B cell (primary cell): ENCODE results near the gene TSC22D2. TPM values are rescaled to one million over a fixed set of nuclear protein-coding genes. Genes with fewer than 3 reads are reported as not detected.
A peak's percentile ranks its signal among the peaks of the same experiment; 100 is the strongest.

Experiments used
- ATAC-seq: fragments of 200-7000 bp; cut with Tn5 transposase; one replicate; pipeline ENCODE4 v1.10.0; 2021; ENCODE audit warnings: low read depth, mild to moderate bottlenecking, moderate number of reproducible peaks, moderate library complexity
- CTCF ChIA-PET: fragments of 350-600 bp; sonication (Branson Sonifier 250); formaldehyde crosslinking; loops from one replicate; lab custom pipeline; 2021; ENCODE audit warnings: antibody characterized with exemption, inconsistent platforms; lab: Charles Lee
- POLR2A ChIA-PET: fragments of 350-600 bp; sonication (Branson Sonifier 250); formaldehyde crosslinking; loops from one replicate; lab custom pipeline; 2021; ENCODE audit warnings: antibody characterized with exemption; lab: Charles Lee
- DNase-seq: peaks from one replicate; pipeline ENCODE4 v3.0.0; 2013
- H2AFZ ChIP-seq: 2 replicates; pipeline ENCODE4 v1.6.1; 2012; ENCODE audit warnings: mild to moderate bottlenecking, low read depth, low read length; ENCODE audit not compliant: insufficient read depth, poor library complexity, severe bottlenecking
- H3K27ac ChIP-seq, 2 donors: 1 replicate in 1 of 2; 2 replicates in 1 of 2; pipeline ENCODE4 v1.5.1; 2012 to 2013; ENCODE audit warnings: low read length in 2 of 2, mild to moderate bottlenecking in 2 of 2, moderate library complexity in 1 of 2
- H3K27me3 ChIP-seq, 4 experiments: fragments of 200-600 bp in 1 of 4; sonication (generic) in 1 of 4; replicated peaks in 1 of 4; 1 replicate in 2 of 4; 2 replicates in 2 of 4; pipeline versions ENCODE4 v1.6.1 to v1.7.0; 2013 to 2016; ENCODE audit warnings: low read length in 3 of 4, mild to moderate bottlenecking in 2 of 4, mixed read lengths in 1 of 4, moderate library complexity in 1 of 4; ENCODE audit not compliant: insufficient read depth in 4 of 4, control insufficient read depth in 3 of 4; ENCODE audit errors: control extremely low read depth in 1 of 4
- H3K36me3 ChIP-seq, 2 experiments: replicated peaks in 1 of 2; 1 replicate in 1 of 2; 2 replicates in 1 of 2; pipeline versions ENCODE4 v1.6.1 to v1.7.1; 2013; ENCODE audit warnings: low read length in 1 of 2; ENCODE audit not compliant: insufficient read depth in 2 of 2, control insufficient read depth in 1 of 2; ENCODE audit errors: control extremely low read depth in 1 of 2, extremely low read depth in 1 of 2
- H3K4me1 ChIP-seq, 2 donors: fragments of 200-600 bp in 1 of 2; sonication (generic) in 1 of 2; 1 replicate in 1 of 2; 2 replicates in 1 of 2; pipeline versions ENCODE4 v1.5.1 to v1.6.1; 2013 to 2017; ENCODE audit warnings: low read length in 2 of 2; ENCODE audit not compliant: control insufficient read depth in 2 of 2, insufficient read depth in 2 of 2
- H3K4me2 ChIP-seq: replicated peaks from 2 replicates; pipeline ENCODE3; 2012; ENCODE audit warnings: mild to moderate bottlenecking, low read depth, low read length; ENCODE audit not compliant: poor library complexity, severe bottlenecking
- H3K4me3 ChIP-seq, 5 experiments: fragments of 200-600 bp in 1 of 5; sonication (generic) in 1 of 5; 1 replicate in 3 of 5; 2 replicates in 2 of 5; pipeline versions ENCODE4 v1.5.1 to v1.7.0; 2011 to 2016; ENCODE audit warnings: low read length in 4 of 5, mild to moderate bottlenecking in 4 of 5, low read depth in 2 of 5, control low read depth in 1 of 5, moderate library complexity in 1 of 5; ENCODE audit not compliant: insufficient read depth in 1 of 5; ENCODE audit errors: control extremely low read depth in 1 of 5, extremely low read depth in 1 of 5
- H3K79me2 ChIP-seq: fragments of 200-600 bp; sonication (generic); one replicate; pipeline ENCODE4 v1.6.0; 2016; ENCODE audit warnings: low read length; ENCODE audit not compliant: control insufficient read depth, insufficient read depth
- H3K9ac ChIP-seq: fragments of 200-600 bp; sonication (generic); 2 replicates; pipeline ENCODE4 v1.6.1; 2017; ENCODE audit warnings: mild to moderate bottlenecking, low read length, moderate library complexity
- H3K9me3 ChIP-seq, 3 donors: one replicate each; pipeline versions ENCODE4 v1.6.1 to v1.7.1; 2013; ENCODE audit warnings: low read length in 2 of 3; ENCODE audit not compliant: control insufficient read depth in 2 of 3, insufficient read depth in 1 of 3; ENCODE audit errors: control extremely low read depth in 1 of 3
- H4K20me1 ChIP-seq: 2 replicates; pipeline ENCODE4 v1.6.0; 2012; ENCODE audit warnings: mild to moderate bottlenecking, low read length; ENCODE audit not compliant: insufficient read depth, control insufficient read depth, poor library complexity, severe bottlenecking
- H3K27ac Mint-ChIP-seq: one replicate; pipeline ENCODE4 v1.8.0; 2021; ENCODE audit warnings: mixed read lengths
- H3K27me3 Mint-ChIP-seq: one replicate; pipeline ENCODE4 v1.8.0; 2021; ENCODE audit warnings: mixed read lengths
- H3K4me1 Mint-ChIP-seq: one replicate; pipeline ENCODE4 v1.8.0; 2021; ENCODE audit warnings: mixed read lengths
- H3K4me3 Mint-ChIP-seq: one replicate; pipeline ENCODE4 v1.8.0; 2021; ENCODE audit warnings: mixed read lengths
- H3K9me3 Mint-ChIP-seq: one replicate; pipeline ENCODE4 v1.8.0; 2022; ENCODE audit warnings: mixed read lengths; ENCODE audit not compliant: insufficient read depth
- EZH2 ChIP-seq: IDR thresholded peaks from 2 replicates; pipeline ENCODE4 v1.6.1; 2012; ENCODE audit warnings: borderline replicate concordance, low read depth, mild to moderate bottlenecking, moderate library complexity, low read length; ENCODE audit not compliant: insufficient read depth, poor library complexity, severe bottlenecking
- WGBS: methylation state at CpG from one replicate; pipeline ENCODE4 v1.1.5; 2013; ENCODE audit warnings: missing lambda C conversion rate; ENCODE audit not compliant: insufficient coverage; 5-methylcytosine and 5-hydroxymethylcytosine counted together
- intact Hi-C: fragments of 100-400 bp; cut with micrococcal nuclease; formaldehyde crosslinking; loops from one replicate; pipeline ENCODE4 v1.10.0; 2022
- polyA plus RNA-seq: library from polyadenylated mRNA; depleted of rRNA; stranded (reverse); fragments of >200 nt; gene quantifications from 2 replicates; pipeline ENCODE4 v1.2.3, GENCODE V29; 2012
- total RNA-seq, 2 donors: library from RNA; stranded (reverse); fragments of 120-200 nt in 1 of 2; gene quantifications; 1 replicate in 1 of 2; 2 replicates in 1 of 2; pipeline versions ENCODE4 v1.2.3 to v1.2.4, GENCODE V29; 2013 to 2022
- TF ChIP-seq, protein P1 (sequence below): fragments of 200-600 bp; IDR thresholded peaks from one replicate; pipeline ENCODE4 v1.8.0; 2022; ENCODE audit warnings: antibody characterized with exemption, mild to moderate bottlenecking

Gene TSC22D2
- total and polyA plus RNA-seq, 2 donors (not counting 1 experiment from before 2014, with no cell fraction given): 17.2 to 45.9 TPM

DNA sequence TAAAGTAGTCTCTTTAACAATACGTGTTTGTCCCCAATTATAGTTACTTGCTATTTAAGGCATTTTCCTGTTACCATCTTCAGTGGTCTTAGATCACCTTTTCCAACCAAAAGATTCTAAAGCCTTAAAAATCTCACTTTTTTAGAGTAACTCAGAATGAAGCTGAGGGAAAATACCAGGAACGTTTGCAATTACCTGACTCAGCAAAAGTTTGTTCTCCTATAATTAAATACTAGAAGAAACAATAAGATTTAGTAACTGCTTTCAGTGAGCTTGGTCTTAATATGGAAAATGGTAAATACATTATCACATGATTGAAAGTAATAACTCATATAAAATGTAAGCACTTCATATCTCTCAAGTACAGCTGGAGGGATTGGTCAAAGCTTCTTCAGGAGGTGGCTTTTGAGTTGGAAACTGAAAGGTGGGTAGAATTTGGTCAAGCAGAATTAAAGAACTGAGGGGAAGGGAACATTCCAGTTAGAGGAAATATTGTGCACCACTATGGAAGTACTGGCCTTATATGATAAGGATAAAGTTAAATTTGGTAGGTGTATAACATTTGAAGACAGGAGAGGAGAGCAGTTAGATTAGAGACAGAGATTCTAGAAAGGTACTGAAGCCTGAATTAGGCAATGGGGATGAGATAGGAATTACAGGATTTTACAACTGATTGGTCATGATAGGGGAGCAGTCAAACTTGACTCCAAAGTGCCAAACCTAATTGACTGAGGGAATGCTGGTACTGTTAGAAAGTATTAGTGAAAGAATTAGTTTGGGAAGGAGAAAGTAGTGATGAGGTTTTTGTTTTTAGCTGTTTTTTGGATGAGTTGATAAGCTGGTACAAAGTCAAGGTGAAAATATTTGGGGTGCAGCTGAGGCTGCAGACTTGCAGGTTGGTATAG lies 21.9 kb downstream of the TSC22D2 start:
- Mint-ChIP-seq H3K9me3 (no peaks in the 10 kb centered on the region), H3K4me3 (peak overlapping the region; percentile 1), H3K27ac (peak overlapping the region; percentile 10), H3K4me1 (peaks cover 61% of the 10 kb centered on the region), H3K27me3 (no peaks in the 10 kb centered on the region)
- intact Hi-C loops: loop anchor here (2.0 kb wide), 1 partner anchor 13 kb away; no protein-coding TSS in a partner anchor
- POLR2A ChIA-PET: interaction anchor here (0.6 kb wide), 1 partner anchor 22 kb away, joined by 3 read pairs; the partner anchor contains the start of gene TSC22D2
- H2AFZ ChIP-seq: no peak overlapping the region
- WGBS: no CpG with 5 or more reads among the region's 2 CpGs
- TF ChIP-seq, protein P1, sequence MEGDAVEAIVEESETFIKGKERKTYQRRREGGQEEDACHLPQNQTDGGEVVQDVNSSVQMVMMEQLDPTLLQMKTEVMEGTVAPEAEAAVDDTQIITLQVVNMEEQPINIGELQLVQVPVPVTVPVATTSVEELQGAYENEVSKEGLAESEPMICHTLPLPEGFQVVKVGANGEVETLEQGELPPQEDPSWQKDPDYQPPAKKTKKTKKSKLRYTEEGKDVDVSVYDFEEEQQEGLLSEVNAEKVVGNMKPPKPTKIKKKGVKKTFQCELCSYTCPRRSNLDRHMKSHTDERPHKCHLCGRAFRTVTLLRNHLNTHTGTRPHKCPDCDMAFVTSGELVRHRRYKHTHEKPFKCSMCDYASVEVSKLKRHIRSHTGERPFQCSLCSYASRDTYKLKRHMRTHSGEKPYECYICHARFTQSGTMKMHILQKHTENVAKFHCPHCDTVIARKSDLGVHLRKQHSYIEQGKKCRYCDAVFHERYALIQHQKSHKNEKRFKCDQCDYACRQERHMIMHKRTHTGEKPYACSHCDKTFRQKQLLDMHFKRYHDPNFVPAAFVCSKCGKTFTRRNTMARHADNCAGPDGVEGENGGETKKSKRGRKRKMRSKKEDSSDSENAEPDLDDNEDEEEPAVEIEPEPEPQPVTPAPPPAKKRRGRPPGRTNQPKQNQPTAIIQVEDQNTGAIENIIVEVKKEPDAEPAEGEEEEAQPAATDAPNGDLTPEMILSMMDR: no peak
- TF ChIP-seq EZH2: no peak
- H3K4me2 ChIP-seq: no peak overlapping the region
- H3K9me3 ChIP-seq: no peaks in the 10 kb centered on the region
- H4K20me1 ChIP-seq: peaks cover 31% of the 10 kb centered on the region
- H3K79me2 ChIP-seq: peaks cover 84% of the 10 kb centered on the region
- peaks cover 0 to 3% of the 10 kb centered on the region in 2 experiments for H3K36me3 ChIP-seq
- DNase-seq: no peak
- H3K27ac ChIP-seq: no peak overlapping the region
- no peak overlapping the region for H3K4me3 ChIP-seq
- no peak for ATAC-seq
- peaks cover 19 to 32% of the 10 kb centered on the region in 2 donors for H3K4me1 ChIP-seq
- CTCF ChIA-PET: interaction anchor here (2.8 kb wide), 1 partner anchor 21 kb away, joined by 15 read pairs; no protein-coding TSS in a partner anchor
- no peaks in the 10 kb centered on the region for H3K27me3 ChIP-seq
- H3K9ac ChIP-seq: no peak overlapping the region

DNA sequence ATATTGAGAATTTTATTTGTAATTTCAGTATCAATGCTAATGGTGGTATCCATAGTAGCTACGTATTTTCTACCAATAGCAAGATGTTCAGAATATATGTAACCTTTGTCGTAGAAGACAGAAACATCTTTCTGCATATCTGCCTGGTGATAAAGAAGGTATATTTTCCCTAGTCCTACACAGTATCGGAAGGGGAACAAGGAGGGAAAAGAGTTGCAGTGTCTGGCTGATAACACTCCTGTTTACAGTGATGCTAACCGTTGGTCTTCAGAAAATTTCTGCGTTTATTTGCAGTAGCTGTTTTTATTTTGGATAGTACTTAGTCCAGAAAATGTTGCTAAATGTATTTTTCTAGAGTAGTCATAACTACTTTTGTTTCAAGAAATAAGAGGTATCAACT lies 25.2 kb downstream of the TSC22D2 start:
- TF ChIP-seq, protein P1: no peak
- no peak for TF ChIP-seq EZH2
- Histone ChIP-seq H3K79me2 (peaks cover 72% of the 10 kb centered on the region), H3K36me3 (peaks cover 3 to 4% of the 10 kb centered on the region in 2 experiments), H4K20me1 (peaks cover 18% of the 10 kb centered on the region), H3K27ac (no peak overlapping the region), H2AFZ (no peak overlapping the region), H3K4me2 (no peak overlapping the region), H3K9ac (no peak overlapping the region), H3K27me3 (no peaks in the 10 kb centered on the region), H3K4me3 (no peak overlapping the region), H3K9me3 (no peaks in the 10 kb centered on the region), H3K4me1 (peaks cover 14 to 26% of the 10 kb centered on the region in 2 donors)
- no peaks in the 10 kb centered on the region for H3K27me3 Mint-ChIP-seq
- ATAC-seq: no peak
- H3K27ac Mint-ChIP-seq: no peak overlapping the region
- H3K4me1 Mint-ChIP-seq: peaks cover 37% of the 10 kb centered on the region
- WGBS: 90% methylated on average over 2 of the region's 5 CpGs
- intact Hi-C loops: no loop called here
- POLR2A ChIA-PET: no interaction called here
- H3K9me3 Mint-ChIP-seq: no peaks in the 10 kb centered on the region
- no peak for DNase-seq
- CTCF ChIA-PET: interaction anchor here (1.0 to 2.0 kb wide), 2 partner anchors 21 to 62 kb away, joined by 3 to 7 read pairs; no protein-coding TSS in a partner anchor
- H3K4me3 Mint-ChIP-seq: no peak overlapping the region
